Measurements from ENCODE around the gene RPS6KA3.
"Not testable (repeated sequence)": the region's sequence is repeated elsewhere in the genome, so short reads cannot be mapped to it uniquely, and the experiment has no call there.

DNA sequence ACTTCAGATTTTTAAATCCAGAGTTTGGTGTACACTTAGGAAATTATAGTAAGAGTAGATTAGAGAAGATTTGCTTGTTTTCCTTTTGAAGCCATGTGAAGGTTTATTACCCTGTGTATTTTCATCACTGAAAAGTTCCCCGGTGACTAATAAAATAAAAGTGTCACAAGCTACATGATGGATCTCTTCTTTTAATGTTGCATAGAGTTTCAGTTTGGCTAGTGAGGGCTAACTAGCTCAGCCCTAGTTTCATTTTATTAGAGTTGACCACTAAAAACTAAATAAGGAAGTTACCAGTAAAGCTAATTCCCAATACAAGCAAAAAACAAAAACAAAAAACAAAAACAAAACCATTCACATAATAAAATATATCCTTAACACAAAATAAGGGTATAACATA is 139.9 kb downstream of the RPS6KA3 start:
- TF ChIP-seq NFRKB (IDR thresholded peaks at IDR 0.05); BHLHE40 (IDR thresholded peaks at IDR 0.05; ENCODE audit: borderline replicate concordance); SP1 (IDR thresholded peaks at IDR 0.05); HDGF (IDR thresholded peaks at IDR 0.05; ENCODE audit: borderline replicate concordance): not testable (repeated sequence)

All from HEK293T (cell line).